Stimulated activated CD8-positive, alpha-beta memory T cell treated with anti-CD3 and anti-CD28 coated beads, Interleukin-15, amount 100 ng/mL, for 48 hours (primary cell): ENCODE measurements around the gene EEF1A1.
A peak's percentile ranks its signal among the peaks of the same experiment; 100 is the strongest.
"Not testable (repeated sequence)": the region's sequence is repeated elsewhere in the genome, so short reads cannot be mapped to it uniquely, and the experiment has no call there.

Experiments used
- DNase-seq, 2 donors: peaks; one replicate each; pipeline ENCODE4 v3.0.0-alpha.2; 2020; ENCODE audit warnings: low read depth in 2 of 2

The EEF1A1 gene

DNA sequence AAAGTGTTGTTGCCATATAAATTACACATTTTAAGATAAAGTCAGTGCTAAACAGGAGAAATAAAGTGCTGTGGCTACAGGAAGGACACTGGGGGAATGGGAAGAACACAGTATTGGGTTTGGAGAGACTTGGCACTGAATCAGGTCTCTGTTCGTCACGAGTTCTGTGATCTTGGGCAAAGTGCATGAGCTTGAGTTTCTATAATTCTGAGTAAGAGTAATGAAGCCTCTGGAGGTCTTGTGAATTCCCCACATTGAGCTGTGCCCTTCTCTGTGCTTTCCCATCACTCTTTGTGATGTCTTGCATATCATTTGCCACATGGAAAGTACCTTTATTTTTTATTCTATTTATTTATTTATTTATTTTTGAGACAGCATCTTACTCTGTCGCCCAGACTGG is 16.8 kb upstream of the EEF1A1 start:
- no peak for DNase-seq

DNA sequence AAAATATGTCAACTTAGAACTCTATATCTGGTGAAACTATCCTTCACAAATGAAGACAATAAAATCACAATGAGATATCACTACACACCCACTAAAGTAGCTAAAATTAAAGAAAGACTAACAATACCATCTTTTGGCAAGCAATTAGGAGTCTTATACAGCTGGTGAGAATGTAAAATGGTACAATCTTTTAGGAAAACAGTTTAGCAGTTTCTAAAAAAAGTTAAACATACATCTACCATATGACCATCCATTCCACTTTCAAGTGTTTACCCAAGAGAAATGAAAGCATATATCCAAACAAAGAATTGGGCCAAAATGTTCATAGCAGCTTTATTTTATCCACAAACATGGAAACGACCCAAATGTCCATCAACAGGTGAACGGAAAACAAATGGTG is 13.8 kb upstream of the EEF1A1 start:
- no peak for DNase-seq

DNA sequence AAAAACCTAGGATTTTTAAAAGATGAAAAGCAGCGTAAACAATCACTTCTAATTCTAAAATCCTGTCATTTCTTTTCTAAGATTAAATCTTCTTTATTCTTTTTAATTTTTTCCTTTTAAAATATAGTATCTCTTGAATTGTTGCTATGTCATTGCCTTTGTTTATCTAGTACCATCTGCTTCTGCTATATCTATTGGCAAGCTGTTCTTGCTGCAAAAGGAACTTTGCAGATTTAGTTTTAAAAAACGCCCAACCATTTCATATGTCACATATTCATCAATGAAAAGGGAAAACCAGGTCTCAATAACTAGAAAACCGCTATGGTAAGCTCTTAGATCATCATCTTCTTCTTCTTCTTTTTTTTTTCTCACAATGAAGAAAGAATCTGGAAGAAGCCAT is 11.5 kb upstream of the EEF1A1 start:
- DNase-seq = no peak

GRCh38 chr6:73528897-73529296 is 8.1 kb upstream of the EEF1A1 start:
- no peak for DNase-seq

DNA sequence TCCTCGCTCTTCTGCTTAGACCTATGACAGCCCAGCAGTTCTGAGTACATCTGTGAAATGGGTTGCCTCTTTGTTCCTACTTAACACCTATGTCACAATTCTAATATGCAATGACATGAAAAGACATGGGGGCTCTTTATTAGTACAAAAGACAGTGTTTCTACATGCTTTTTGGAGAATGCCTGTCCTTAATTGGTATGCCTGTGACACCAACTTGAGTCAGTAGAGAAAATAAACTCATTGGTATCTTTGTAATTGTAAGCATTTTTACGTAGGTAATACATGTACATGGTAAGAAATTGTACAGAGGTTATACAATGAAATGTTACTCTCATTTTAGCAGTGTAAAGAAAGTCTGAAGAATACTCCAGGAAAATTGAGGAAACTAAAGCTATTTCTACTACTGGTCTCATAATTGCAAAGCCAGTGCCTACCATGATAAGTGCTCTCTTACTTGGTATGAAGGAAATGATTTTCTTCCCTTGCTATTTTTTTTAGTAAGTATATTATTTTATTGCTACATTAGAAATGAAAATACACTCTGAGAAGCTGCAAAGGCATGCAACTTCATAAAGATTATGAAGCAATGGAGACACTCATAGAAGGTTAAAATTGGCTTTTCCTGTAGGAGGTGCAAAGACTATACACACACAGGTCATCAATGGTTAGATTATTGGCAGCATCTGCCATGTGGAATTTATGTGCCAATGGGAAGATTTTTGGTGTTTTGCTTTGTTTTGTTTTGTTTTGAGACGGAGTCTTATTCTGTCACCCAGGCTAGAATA is 4.9 kb upstream of the EEF1A1 start:
- DNase-seq = no peak

- peak; percentile 72 to 73 for DNase-seq
Measured at GRCh38 chr6:73523434-73524123, 2.7 kb upstream of the EEF1A1 start.

DNA sequence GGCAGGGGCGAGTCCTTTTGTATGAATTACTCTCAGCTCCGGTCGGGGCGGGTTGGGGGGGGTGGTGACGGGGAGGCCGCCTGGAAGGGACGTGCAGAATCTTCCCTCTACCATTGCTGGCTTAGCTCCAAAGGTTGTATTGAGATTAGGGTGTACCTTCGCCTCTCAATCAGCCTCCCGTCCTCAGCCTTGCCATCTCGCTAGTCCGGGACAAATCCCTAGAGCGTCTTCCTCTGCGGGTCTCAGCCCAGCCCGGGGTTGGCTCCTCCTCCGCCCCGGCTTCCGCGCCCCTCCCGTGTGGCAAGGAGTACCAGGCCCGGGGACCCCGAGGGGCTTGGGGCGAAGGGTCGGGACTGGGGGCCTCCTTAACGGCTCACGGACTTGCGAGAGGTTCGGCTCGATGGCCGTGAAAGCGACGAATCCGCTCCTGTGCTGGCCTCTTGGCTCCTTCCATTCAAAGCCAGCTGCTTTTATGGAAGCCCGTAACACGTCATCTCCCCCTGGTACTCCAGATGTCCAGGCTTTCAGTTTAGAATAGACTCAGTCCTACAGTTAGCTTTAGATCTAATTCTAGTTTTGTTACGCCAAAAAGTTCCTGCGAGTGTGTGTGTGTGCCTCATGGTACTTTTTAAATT is 636 bp upstream of the EEF1A1 start:
- DNase-seq = peak in 1 of 2 donors; percentile 57

DNA sequence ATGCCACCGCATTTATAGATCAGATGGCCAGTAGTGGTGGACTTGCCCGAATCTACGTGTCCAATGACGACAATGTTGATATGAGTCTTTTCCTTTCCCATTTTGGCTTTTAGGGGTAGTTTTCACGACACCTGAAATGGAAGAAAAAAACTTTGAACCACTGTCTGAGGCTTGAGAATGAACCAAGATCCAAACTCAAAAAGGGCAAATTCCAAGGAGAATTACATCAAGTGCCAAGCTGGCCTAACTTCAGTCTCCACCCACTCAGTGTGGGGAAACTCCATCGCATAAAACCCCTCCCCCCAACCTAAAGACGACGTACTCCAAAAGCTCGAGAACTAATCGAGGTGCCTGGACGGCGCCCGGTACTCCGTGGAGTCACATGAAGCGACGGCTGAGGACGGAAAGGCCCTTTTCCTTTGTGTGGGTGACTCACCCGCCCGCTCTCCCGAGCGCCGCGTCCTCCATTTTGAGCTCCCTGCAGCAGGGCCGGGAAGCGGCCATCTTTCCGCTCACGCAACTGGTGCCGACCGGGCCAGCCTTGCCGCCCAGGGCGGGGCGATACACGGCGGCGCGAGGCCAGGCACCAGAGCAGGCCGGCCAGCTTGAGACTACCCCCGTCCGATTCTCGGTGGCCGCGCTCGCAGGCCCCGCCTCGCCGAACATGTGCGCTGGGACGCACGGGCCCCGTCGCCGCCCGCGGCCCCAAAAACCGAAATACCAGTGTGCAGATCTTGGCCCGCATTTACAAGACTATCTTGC is 725 bp downstream of the EEF1A1 start:
- peak; percentile 67 to 70 for DNase-seq

DNA sequence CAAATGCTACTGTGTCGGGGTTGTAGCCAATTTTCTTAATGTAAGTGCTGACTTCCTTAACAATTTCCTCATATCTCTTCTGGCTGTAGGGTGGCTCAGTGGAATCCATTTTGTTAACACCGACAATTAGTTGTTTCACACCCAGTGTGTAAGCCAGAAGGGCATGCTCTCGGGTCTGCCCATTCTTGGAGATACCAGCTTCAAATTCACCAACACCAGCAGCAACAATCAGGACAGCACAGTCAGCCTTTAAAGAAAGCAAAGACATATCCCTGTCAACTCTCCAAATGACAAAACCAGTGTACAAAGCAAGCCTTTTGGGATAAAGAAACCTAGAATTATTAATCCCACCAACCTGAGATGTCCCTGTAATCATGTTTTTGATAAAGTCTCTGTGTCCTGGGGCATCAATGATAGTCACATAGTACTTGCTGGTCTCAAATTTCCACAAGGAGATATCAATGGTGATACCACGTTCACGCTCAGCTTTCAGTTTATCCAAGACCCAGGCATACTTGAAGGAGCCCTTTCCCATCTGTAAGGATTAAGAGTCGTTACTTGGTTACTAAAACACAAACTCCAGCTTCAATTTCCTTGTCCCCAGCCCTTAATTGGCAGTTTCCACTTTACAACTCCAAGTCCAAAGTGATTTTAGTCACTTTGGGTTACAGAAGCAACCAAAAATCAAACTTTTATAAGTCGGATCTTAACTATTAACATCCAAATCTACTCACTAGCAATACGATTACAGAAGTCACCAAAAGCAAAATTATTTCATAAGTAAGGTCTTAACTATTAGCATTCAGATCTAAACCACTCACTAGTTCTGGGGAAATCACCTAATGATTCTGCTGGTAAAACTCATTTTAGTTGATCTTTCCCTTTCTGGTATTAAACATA is 1.6 kb downstream of the EEF1A1 start:
- DNase-seq = not testable (repeated sequence)

GRCh38 chr6:73518100-73518981 is 2.5 kb downstream of the EEF1A1 start:
- not testable (repeated sequence) for DNase-seq

DNA sequence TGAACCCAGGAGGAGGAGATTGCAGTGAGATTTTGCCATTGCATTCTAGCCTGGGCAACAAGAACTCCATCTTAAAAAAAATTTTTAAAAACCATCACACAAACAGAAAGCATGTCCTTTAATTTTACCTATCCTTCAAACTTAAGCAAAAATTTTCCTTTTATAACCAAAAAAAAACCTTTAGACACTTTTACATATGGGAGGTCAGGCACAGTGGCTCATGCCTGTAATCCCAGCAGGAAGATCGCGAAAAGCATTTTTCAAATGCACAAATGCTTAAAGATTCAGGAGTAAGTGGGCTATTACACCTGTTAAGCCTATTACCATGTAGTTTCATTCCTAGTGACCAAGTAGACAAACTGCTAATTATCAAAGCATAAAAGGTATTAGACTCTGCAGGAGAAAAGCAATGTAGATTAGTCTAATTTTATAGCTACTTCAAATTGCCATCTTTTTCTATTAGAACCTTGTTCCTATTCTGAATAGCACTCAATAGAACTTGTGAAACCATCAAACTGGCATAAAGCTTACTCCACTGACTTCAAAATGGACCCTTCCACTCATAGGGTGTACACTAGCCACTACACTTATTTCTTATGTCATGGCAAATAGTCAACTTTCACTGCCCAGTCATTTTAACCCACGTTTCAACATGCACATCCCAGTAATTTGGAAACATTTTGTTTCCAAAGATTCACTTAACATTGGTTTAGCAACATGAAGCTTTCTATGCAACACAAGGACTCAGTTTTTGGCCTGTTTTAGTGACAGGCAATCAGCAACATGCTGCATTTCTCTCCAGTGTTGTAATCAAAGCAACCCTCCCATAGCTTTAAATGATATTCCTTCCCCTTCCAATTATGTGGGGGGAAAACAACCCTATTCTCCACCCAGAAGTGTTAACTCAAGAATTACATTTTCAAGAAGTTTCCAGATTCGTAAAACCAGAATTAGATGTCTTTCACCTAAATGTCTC is 4.0 kb downstream of the EEF1A1 start:
- no peak for DNase-seq

DNA sequence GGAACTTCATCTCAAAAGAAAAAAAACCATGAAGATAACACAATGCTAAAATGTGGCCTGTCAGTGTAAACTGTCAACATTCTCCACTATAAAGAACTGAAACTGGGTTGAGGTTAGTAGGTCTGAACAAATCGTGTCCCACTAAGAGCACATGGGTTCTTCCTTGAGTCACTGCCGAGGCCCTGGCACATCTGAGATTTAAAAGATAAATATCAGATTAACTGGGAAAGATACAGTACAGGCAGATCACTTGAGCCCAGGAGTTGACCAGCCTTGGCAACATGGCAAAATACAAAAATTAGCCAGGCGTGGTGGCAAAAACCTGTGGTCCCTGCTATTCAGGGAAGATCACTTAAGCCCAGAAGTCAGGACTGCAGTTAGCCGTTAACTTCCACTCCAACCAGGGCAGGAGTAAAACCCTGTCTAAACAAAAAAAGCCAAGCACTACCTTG is 5.6 kb downstream of the EEF1A1 start:
- no peak for DNase-seq

GRCh38 chr6:73514746-73515110 is 6.1 kb downstream of the EEF1A1 start:
- DNase-seq = no peak

- DNase-seq = no peak
Measured at GRCh38 chr6:73513496-73513854, 7.4 kb downstream of the EEF1A1 start.

GRCh38 chr6:73511796-73512195 is 9.0 kb downstream of the EEF1A1 start:
- DNase-seq = no peak

DNA sequence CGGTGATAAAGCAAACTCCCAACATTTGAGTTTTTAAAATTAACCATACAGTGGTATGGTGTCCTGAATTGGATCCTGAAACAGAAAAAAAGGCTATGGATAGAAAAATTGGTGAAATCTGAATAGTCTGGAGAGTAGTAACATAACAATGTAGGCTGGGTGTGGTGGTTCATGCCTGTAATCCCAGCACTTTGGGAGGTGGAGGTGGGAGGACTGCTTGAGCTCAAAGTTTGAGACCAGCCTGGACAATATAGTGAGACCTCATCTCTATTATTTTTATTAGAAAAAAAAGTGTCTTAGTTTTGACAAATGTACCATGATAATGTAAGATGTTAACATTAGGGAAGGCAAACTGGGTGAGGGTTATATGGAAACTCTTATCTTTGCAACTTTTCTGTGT is 11.0 kb downstream of the EEF1A1 start:
- no peak for DNase-seq

GRCh38 chr6:73508776-73509175 is 12.1 kb downstream of the EEF1A1 start:
- no peak for DNase-seq

GRCh38 chr6:73506246-73506645 is 14.6 kb downstream of the EEF1A1 start:
- no peak for DNase-seq

DNA sequence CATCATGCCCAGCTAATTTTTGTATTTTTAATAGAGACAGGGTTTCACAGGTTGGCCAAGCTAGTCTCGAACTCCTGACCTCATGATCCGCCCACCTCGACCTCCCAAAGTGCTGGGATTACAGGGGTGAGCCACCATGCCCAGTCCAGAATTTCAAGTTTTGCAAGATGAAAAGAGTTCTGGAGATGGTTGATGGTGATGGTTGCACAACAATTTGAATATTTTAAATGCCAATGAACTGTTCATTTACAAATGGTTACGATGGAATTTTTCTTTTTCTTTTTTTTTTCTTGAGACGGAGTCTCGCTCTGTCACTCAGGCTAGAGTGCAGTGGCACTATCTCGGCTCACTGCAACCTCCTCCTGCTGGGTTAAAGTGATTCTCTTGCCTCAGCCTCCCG is 15.1 kb downstream of the EEF1A1 start:
- not testable (repeated sequence) for DNase-seq
